OCI-LY1 (cell line): Measurements from ENCODE around the gene RECK.

ENCODE experiments used
- H2AFZ ChIP-seq: fragments of 200-600 bp; sonication (generic), shearing (Covaris generic); 2 replicates; pipeline ENCODE4 v1.6.0; 2014; ENCODE audit warnings: antibody characterized with exemption, mild to moderate bottlenecking, low read length
- H3F3A ChIP-seq: fragments of 200-600 bp; sonication (generic), shearing (Covaris generic); 2 replicates; pipeline ENCODE4 v1.6.0; 2014; ENCODE audit warnings: mild to moderate bottlenecking, antibody characterized with exemption, low read length, moderate library complexity; ENCODE audit not compliant: insufficient read depth
- H3K27ac ChIP-seq: fragments of 200-600 bp; sonication (generic); 2 replicates; pipeline ENCODE4 v1.5.1; 2014; ENCODE audit warnings: low read length, mixed run types, mild to moderate bottlenecking, low read depth; ENCODE audit not compliant: poor library complexity, severe bottlenecking
- H3K27me3 ChIP-seq: fragments of 200-600 bp; sonication (generic); 2 replicates; pipeline ENCODE4 v1.6.0; 2014; ENCODE audit warnings: antibody characterized with exemption, mild to moderate bottlenecking, low read length, moderate library complexity; ENCODE audit not compliant: insufficient read depth
- H3K36me3 ChIP-seq: fragments of 200-600 bp; sonication (generic); 2 replicates; pipeline ENCODE4 v1.6.1; 2014; ENCODE audit warnings: mild to moderate bottlenecking, antibody characterized with exemption, low read length, moderate library complexity, mixed read lengths; ENCODE audit not compliant: insufficient read depth
- H3K4me1 ChIP-seq: fragments of 200-600 bp; sonication (generic); 2 replicates; pipeline ENCODE4 v1.5.1; 2014; ENCODE audit warnings: mild to moderate bottlenecking, low read length, moderate library complexity; ENCODE audit not compliant: insufficient read depth, severe bottlenecking
- H3K4me2 ChIP-seq: fragments of 200-600 bp; sonication (generic), shearing (Covaris generic); 2 replicates; pipeline ENCODE4 v1.6.1; 2014; ENCODE audit warnings: low read length
- H3K4me3 ChIP-seq: fragments of 200-600 bp; sonication (generic); 2 replicates; pipeline ENCODE4 v1.5.1; 2014; ENCODE audit warnings: low read length, low read depth, mild to moderate bottlenecking, mixed read lengths; ENCODE audit not compliant: poor library complexity, severe bottlenecking
- H3K79me2 ChIP-seq: fragments of 200-600 bp; shearing (Covaris generic); 2 replicates; pipeline ENCODE4 v1.6.1; 2016; ENCODE audit warnings: mixed run types, low read length, mixed read lengths; ENCODE audit not compliant: insufficient read depth
- H3K9ac ChIP-seq: fragments of 200-600 bp; sonication (generic), shearing (Covaris generic); 2 replicates; pipeline ENCODE4 v1.6.1; 2014; ENCODE audit warnings: mild to moderate bottlenecking, low read length, mixed read lengths
- H3K9me2 ChIP-seq: fragments of 200-600 bp; sonication (generic), shearing (Covaris generic); 2 replicates; pipeline ENCODE4 v1.6.1; 2014; ENCODE audit warnings: low read depth, mild to moderate bottlenecking, low read length, mixed read lengths
- H3K9me3 ChIP-seq: fragments of 200-600 bp; shearing (Covaris generic); 2 replicates; pipeline ENCODE4 v1.6.1; 2014; ENCODE audit warnings: low read length, mixed read lengths
- H4K20me1 ChIP-seq: fragments of 200-600 bp; sonication (generic), shearing (Covaris generic); 2 replicates; pipeline ENCODE4 v1.6.0; 2016; ENCODE audit warnings: mild to moderate bottlenecking, low read length; ENCODE audit not compliant: insufficient read depth
- EZH2 ChIP-seq: fragments of 200-600 bp; sonication (generic), shearing (Covaris generic); IDR thresholded peaks from 2 replicates; pipeline ENCODE4 v1.8.0; 2017; ENCODE audit warnings: borderline replicate concordance, mixed run types, mild to moderate bottlenecking, antibody characterized with exemption, low read length, moderate library complexity, mixed read lengths
- TF ChIP-seq, protein P1 (sequence below): fragments of 200-600 bp; sonication (generic), shearing (Covaris generic); IDR thresholded peaks from 2 replicates; pipeline ENCODE4 v1.5.1; 2017; ENCODE audit warnings: mild to moderate bottlenecking, antibody characterized with exemption, low read length, moderate library complexity, mixed read lengths

RECK gene

DNA sequence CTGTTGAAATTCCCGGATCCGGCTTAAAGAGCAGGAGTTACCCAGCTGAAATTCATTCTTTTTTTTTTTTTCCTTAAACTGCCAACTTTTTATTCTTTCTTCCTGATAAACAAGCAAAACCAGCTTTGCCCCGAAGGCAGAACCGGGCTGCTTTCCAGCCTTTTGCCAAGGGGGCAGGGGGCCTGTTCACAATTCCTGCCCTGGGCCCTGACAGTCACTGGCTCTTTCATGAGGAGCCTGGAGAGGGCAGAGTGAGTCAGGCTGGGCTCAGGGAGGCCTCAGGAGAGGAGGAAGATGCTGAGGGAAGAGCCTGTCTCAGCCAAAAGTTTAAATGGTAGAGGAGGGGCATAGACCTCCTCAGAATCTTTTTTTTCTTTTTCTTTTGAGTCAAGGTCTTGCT is 104.6 kb downstream of the RECK start:
- Histone ChIP-seq H3K4me1 (no peaks in the 10 kb centered on the region), H3K36me3 (no peaks in the 10 kb centered on the region), H4K20me1 (no peaks in the 10 kb centered on the region), H3K79me2 (no peaks in the 10 kb centered on the region), H3F3A (no peaks in the 10 kb centered on the region), H3K27ac (no peak overlapping the region), H3K4me2 (no peak overlapping the region), H3K4me3 (no peak overlapping the region), H3K27me3 (0 out of 2 replicates have a peak, but pooled peaks cover 9% of the 10 kb centered on the region), H3K9me2 (no peaks in the 10 kb centered on the region), H2AFZ (no peak overlapping the region), H3K9ac (no peak overlapping the region), H3K9me3 (no peaks in the 10 kb centered on the region)
- no peak for TF ChIP-seq EZH2
- TF ChIP-seq, protein P1, sequence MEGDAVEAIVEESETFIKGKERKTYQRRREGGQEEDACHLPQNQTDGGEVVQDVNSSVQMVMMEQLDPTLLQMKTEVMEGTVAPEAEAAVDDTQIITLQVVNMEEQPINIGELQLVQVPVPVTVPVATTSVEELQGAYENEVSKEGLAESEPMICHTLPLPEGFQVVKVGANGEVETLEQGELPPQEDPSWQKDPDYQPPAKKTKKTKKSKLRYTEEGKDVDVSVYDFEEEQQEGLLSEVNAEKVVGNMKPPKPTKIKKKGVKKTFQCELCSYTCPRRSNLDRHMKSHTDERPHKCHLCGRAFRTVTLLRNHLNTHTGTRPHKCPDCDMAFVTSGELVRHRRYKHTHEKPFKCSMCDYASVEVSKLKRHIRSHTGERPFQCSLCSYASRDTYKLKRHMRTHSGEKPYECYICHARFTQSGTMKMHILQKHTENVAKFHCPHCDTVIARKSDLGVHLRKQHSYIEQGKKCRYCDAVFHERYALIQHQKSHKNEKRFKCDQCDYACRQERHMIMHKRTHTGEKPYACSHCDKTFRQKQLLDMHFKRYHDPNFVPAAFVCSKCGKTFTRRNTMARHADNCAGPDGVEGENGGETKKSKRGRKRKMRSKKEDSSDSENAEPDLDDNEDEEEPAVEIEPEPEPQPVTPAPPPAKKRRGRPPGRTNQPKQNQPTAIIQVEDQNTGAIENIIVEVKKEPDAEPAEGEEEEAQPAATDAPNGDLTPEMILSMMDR = no peak

DNA sequence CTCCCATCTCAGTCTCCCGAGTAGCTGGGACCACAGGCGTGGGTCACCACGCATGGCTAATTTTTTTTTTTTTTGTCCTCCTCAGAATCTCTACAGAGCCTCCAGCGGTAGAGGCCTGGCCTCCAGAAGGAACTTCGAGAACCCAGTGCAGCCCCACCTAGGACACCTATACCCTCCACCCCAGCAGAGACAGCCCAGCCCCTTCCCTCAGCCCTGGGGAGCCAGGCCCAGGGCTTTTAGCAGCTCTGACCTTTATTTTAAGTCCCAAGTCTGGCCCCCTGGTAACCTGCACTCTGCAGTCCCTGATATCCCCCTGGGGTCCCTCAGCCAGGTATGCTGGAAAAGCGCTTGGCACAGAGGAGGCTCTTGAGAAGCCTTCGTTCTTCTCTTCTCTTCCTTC is 105.0 kb downstream of the RECK start:
- no peak overlapping the region for H3K27ac ChIP-seq
- H3F3A ChIP-seq = no peaks in the 10 kb centered on the region
- H4K20me1 ChIP-seq = no peaks in the 10 kb centered on the region
- H3K79me2 ChIP-seq = no peaks in the 10 kb centered on the region
- H3K4me2 ChIP-seq = no peak overlapping the region
- H3K4me3 ChIP-seq = no peak overlapping the region
- no peaks in the 10 kb centered on the region for H3K36me3 ChIP-seq
- H2AFZ ChIP-seq = no peak overlapping the region
- H3K9me2 ChIP-seq = no peaks in the 10 kb centered on the region
- no peaks in the 10 kb centered on the region for H3K4me1 ChIP-seq
- no peak overlapping the region for H3K9ac ChIP-seq
- H3K27me3 ChIP-seq = 0 out of 2 replicates have a peak, but pooled peaks cover 9% of the 10 kb centered on the region
- TF ChIP-seq EZH2 = no peak
- TF ChIP-seq, protein P1 = no peak
- no peaks in the 10 kb centered on the region for H3K9me3 ChIP-seq

DNA sequence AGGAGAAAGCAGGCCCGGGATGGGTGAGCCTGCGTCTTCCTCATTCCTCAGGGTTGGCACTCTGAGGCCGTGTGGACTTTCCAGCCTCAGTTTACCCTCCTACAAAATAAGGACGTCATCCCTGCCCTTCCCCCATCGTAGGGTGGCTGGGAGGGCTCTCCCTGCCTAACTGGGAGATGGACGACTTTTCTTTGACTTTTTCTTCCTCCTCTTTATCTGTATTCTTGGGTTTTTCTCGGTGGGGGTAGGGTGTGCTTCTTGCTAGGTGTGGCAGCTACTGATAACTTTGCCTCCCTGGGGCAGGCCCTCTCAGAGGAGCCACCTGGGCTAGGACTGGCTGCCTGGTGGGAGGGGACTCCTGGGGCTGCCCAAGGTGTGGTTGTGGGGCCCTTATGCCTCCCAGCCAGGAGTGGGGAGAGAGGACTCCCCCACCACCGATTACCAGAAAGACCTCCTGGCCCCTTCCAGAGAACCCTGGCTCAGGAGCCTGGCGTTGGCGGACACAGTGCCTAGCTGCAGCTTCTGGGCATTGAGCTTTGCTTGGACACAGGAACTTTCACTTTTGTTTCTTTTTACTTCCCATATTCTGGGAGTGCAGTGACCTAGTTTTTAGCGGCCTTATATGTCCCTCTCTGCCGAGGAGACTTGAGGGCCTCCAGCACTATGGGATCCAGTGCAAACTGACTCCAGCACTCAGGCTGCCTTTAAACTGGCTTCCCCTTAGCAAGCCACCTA is 106.0 kb downstream of the RECK start:
- Histone ChIP-seq H3K9me2 (no peaks in the 10 kb centered on the region), H3K9me3 (no peaks in the 10 kb centered on the region), H3K9ac (no peak overlapping the region), H3K79me2 (no peaks in the 10 kb centered on the region), H3K4me1 (no peaks in the 10 kb centered on the region), H3F3A (no peaks in the 10 kb centered on the region), H4K20me1 (no peaks in the 10 kb centered on the region), H3K36me3 (no peaks in the 10 kb centered on the region), H3K4me2 (no peak overlapping the region), H3K27me3 (0 out of 2 replicates have a peak, but pooled peaks cover 7% of the 10 kb centered on the region), H2AFZ (no peak overlapping the region), H3K4me3 (no peak overlapping the region), H3K27ac (no peak overlapping the region)
- TF ChIP-seq EZH2 = no peak
- TF ChIP-seq, protein P1 = no peak
